Psoas muscle (tissue), 8 donors: ENCODE results near the gene MYEOV. TPM values are rescaled to one million over a fixed set of nuclear protein-coding genes. Genes with fewer than 3 reads are reported as not detected.

Experiments
- ATAC-seq, 4 donors: fragments of 200-7000 bp; cut with Tn5 transposase; one replicate each; pipeline ENCODE4 v1.9.1; 2020; ENCODE audit warnings: moderate library complexity in 3 of 4, mild to moderate bottlenecking in 2 of 4
- DNase-seq, 2 donors: peaks; one replicate each; pipeline ENCODE4 v3.0.0-alpha.2; 2020
- H3K27ac ChIP-seq: fragments of 200-600 bp; one replicate; pipeline ENCODE4 v1.8.0; 2022
- H3K27me3 ChIP-seq, 3 donors: fragments of 200-600 bp in 1 of 3; one replicate each; pipeline versions ENCODE4 v1.6.1 to v1.8.0; 2013 to 2022; ENCODE audit warnings: low read length in 2 of 3, mild to moderate bottlenecking in 2 of 3, moderate library complexity in 1 of 3; ENCODE audit not compliant: insufficient read depth in 3 of 3
- H3K36me3 ChIP-seq, 2 donors: fragments of 200-600 bp in 1 of 2; one replicate each; pipeline versions ENCODE4 v1.6.1 to v1.8.0; 2013 to 2022; ENCODE audit warnings: low read depth in 1 of 2, mild to moderate bottlenecking in 1 of 2, moderate library complexity in 1 of 2; ENCODE audit not compliant: insufficient read depth in 1 of 2
- H3K4me1 ChIP-seq: fragments of 200-600 bp; one replicate; pipeline ENCODE4 v1.8.0; 2022
- H3K4me3 ChIP-seq: fragments of 200-600 bp; one replicate; pipeline ENCODE4 v1.8.0; 2022; ENCODE audit warnings: mild to moderate bottlenecking
- H3K9me3 ChIP-seq: fragments of 200-600 bp; one replicate; pipeline ENCODE4 v1.8.0; 2022
- CTCF ChIP-seq: fragments of 200-600 bp; IDR thresholded peaks from one replicate; pipeline ENCODE4 v1.8.0; 2022; ENCODE audit warnings: antibody characterized with exemption
- WGBS, 3 donors: extraction: QIAGEN DNeasy Blood & Tissue Kit; methylation state at CpG; one replicate each; pipeline versions ENCODE4 v1.1.6 to v1.1.7; 2013; 5-methylcytosine and 5-hydroxymethylcytosine counted together
- intact Hi-C, 2 donors: fragments of 100-400 bp; cut with DNase I; formaldehyde crosslinking; loops; one replicate each; pipeline versions ENCODE4 v1.11.0 to v1.14.2; 2022
- polyA plus RNA-seq, 3 donors: library from polyadenylated mRNA; stranded (reverse); fragments of 200-250 nt; gene quantifications; one replicate each; pipeline ENCODE4 v1.2.3, GENCODE V29; 2013
- total RNA-seq, 4 donors: library from RNA; stranded (reverse); fragmentation: NEBNext Ultra II Directional in 2 of 4; extraction: Animal tissue kit (Norgen Biotek cat#: 25700) in 2 of 4; gene quantifications; one replicate each; pipeline versions ENCODE4 v1.2.1 to v1.2.4, GENCODE V29; 2021 to 2023
- donor health status: healthy with polysubstance abuse.
- donor health status: DM: no; HTN: no; CAD: no; lungs with moderate emphysema.
- donor health status: Bipolar disorder and iron deficiency.
- donor health status: healthy.
- donor health status: DM: yes; HTN: yes; CAD: no.
- donor health status: DM: no; HTN: no; CAD: no.
- donor health status: DM: no; HTN: no; CAD: no.
- donor health status: DM: yes; HTN: yes; CAD: no.

MYEOV gene
- total and polyA plus RNA-seq, 7 donors: 0.09 to 0.27 (median 0.14) TPM; not detected in 3

- no peak for TF ChIP-seq CTCF
- no peaks in the 10 kb centered on the region for H3K9me3 ChIP-seq
- no peak for DNase-seq
- no peak for ATAC-seq
- H3K27ac ChIP-seq: no peak overlapping the region
- no peak overlapping the region for H3K4me3 ChIP-seq
- no peaks in the 10 kb centered on the region for H3K36me3 ChIP-seq
- 87 to 93% (median 88%) methylated on average over 4 of the region's 4 CpGs for WGBS, 3 donors
- intact Hi-C loops: no loop called here
- H3K27me3 ChIP-seq: peaks cover 0 to 4% (median 0%) of the 10 kb centered on the region in 3 donors
- no peaks in the 10 kb centered on the region for H3K4me1 ChIP-seq
These were observed 36.4 kb downstream of the MYEOV start for GRCh38 chr11:69330330-69330729.

- no peak for ATAC-seq
- WGBS, 3 donors: 44 to 55% (median 52%) methylated on average over 2 of the region's 2 CpGs
- H3K27me3 ChIP-seq: no peaks in the 10 kb centered on the region
- H3K4me1 ChIP-seq: no peaks in the 10 kb centered on the region
- no peak for DNase-seq
- H3K4me3 ChIP-seq: no peak overlapping the region
- no peak overlapping the region for H3K27ac ChIP-seq
- intact Hi-C loops: no loop called here
- H3K9me3 ChIP-seq: no peaks in the 10 kb centered on the region
- H3K36me3 ChIP-seq: no peaks in the 10 kb centered on the region
- TF ChIP-seq CTCF: no peak
These were observed 39.3 kb downstream of the MYEOV start for GRCh38 chr11:69333149-69333710.

- 24 to 33% (median 28%) methylated on average over 2 of the region's 2 CpGs for WGBS, 3 donors
- TF ChIP-seq CTCF: no peak
- H3K27me3 ChIP-seq: no peaks in the 10 kb centered on the region
- no peak for DNase-seq
- H3K4me3 ChIP-seq: no peak overlapping the region
- no peaks in the 10 kb centered on the region for H3K4me1 ChIP-seq
- no peaks in the 10 kb centered on the region for H3K36me3 ChIP-seq
- peak in 2 of 4 donors; percentile 48 to 57 for ATAC-seq
- H3K27ac ChIP-seq: no peak overlapping the region
- intact Hi-C loops: no loop called here
- H3K9me3 ChIP-seq: no peaks in the 10 kb centered on the region
These were observed 39.9 kb downstream of the MYEOV start for GRCh38 chr11:69333879-69334278.

GRCh38 chr11:69335007-69335780, 41.2 kb downstream of the MYEOV start:
- WGBS, 3 donors: 91 to 94% (median 93%) methylated on average over 15 of the region's 15 CpGs
- TF ChIP-seq CTCF: no peak
- ATAC-seq: no peak

More at GRCh38 chr11:69335007-69335780, 41.2 kb downstream of the MYEOV start:
- no peak overlapping the region for H3K4me3 ChIP-seq
- no peaks in the 10 kb centered on the region for H3K9me3 ChIP-seq
- no peak overlapping the region for H3K27ac ChIP-seq
- H3K36me3 ChIP-seq: no peaks in the 10 kb centered on the region
- no peaks in the 10 kb centered on the region for H3K27me3 ChIP-seq
- no peak for DNase-seq
- intact Hi-C loops: no loop called here
- no peaks in the 10 kb centered on the region for H3K4me1 ChIP-seq
